ENCODE results near the gene ODF2L. TPM values are rescaled to one million over a fixed set of nuclear protein-coding genes. Genes with fewer than 3 reads are reported as not detected.

Gene ODF2L
- total RNA-seq, 1 donor from 2014 or later = 43.9 TPM

DNA sequence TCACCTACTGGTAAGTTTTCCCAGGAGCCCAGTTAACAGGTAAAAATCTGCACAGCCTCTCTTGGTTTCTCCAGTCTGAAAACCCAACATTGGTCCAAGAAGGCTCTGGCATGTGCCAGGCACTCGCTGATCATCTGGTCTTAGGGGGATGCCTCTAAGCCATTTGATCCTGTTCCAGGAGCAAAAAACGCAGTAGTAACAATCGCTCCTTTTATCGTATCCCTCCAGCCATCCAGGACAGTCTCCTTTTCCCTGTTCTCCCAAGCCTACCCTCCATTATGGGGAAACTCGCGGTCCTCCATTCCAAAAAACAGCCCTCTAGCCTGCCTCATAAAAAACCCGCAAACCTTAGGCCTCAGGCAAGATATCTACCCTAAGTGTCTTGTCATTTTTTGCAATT lies 56.2 kb downstream of the ODF2L start:
- Mint-ChIP-seq H3K36me3 (ENCODE audit: low read depth) (peaks cover 6% of the 10 kb centered on the region), H3K27me3 (ENCODE audit: low read depth) (no peaks in the 10 kb centered on the region), H3K27ac (ENCODE audit: unreplicated experiment) (no peak overlapping the region), H3K4me1 (no peaks in the 10 kb centered on the region), H3K4me3 (no peak overlapping the region), H3K9me3 (peaks cover 13% of the 10 kb centered on the region)
- TF ChIP-seq CTCF (conservative IDR thresholded peaks at IDR 0.05) = no peak
- DNase-seq (ENCODE audit: low read depth, low spot score) = no peak

DNA sequence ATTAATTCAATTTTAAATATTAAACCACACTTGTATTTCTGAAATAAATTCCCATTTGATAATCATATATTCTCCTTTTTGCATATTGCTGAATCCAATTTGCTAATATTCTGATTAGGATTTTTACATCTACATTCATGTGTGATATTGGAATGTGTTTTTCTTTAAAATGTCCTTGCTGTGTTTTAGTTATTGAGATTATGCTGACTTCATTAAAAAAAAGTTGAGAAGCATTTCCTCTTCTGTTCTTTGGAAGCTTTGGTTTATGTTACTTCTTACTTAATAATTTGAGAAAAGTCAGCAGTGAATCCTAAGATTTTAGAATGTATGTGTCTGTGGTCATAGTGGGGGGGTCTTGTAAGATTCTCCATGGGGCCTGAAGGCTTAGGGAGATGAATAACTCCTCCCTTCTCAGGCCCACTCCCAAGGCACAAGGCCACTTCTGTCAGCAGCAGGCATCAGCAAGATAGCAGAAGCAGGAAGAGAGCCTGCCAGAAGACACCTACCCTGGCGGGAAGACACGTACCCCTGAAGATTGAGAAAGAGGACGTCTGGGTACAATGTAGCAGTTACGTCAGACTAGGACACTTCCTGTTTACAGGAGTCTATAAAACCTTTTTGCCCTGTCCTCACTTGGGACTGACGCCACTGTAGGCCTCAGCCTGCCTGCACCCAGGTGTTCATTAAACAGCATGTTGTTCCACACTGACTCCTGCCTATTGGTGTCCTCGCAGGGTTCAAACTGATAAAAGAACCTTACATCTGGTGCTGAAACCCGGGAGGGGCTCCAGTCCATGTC lies 56.9 kb downstream of the ODF2L start:
- no peak for TF ChIP-seq CTCF (conservative IDR thresholded peaks at IDR 0.05)
- DNase-seq (ENCODE audit: low read depth, low spot score) = no peak
- H3K4me1 Mint-ChIP-seq = no peaks in the 10 kb centered on the region
- peaks cover 5% of the 10 kb centered on the region for H3K36me3 Mint-ChIP-seq (ENCODE audit: low read depth)
- peaks cover 11% of the 10 kb centered on the region for H3K9me3 Mint-ChIP-seq
- H3K27ac Mint-ChIP-seq (ENCODE audit: unreplicated experiment) = no peak overlapping the region
- H3K27me3 Mint-ChIP-seq (ENCODE audit: low read depth) = no peaks in the 10 kb centered on the region
- H3K4me3 Mint-ChIP-seq = no peak overlapping the region

DNA sequence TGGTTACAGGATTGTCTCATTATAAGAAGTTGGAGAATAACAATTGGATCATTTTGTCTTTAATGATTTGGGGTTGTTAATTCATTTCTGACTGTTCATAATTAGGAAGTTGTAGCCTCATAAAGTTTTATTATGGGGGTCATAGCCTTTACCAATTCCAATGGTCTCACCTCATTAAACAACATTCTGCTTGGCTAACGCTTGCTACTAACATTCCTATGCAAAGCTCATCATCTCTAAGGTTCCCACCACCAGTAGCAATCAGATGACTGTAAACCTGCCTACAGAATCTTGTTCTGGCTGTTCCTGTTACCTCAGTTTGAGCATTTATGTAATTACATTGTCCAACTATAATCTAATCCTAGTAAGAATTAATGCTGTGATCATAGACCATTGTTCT lies 60.2 kb downstream of the ODF2L start:
- no peak for TF ChIP-seq CTCF (conservative IDR thresholded peaks at IDR 0.05)
- Mint-ChIP-seq H3K9me3 (no peaks in the 10 kb centered on the region), H3K36me3 (ENCODE audit: low read depth) (no peaks in the 10 kb centered on the region), H3K4me1 (no peaks in the 10 kb centered on the region), H3K4me3 (no peak overlapping the region), H3K27ac (ENCODE audit: unreplicated experiment) (no peak overlapping the region), H3K27me3 (ENCODE audit: low read depth) (no peaks in the 10 kb centered on the region)
- DNase-seq (ENCODE audit: low read depth, low spot score) = no peak

DNA sequence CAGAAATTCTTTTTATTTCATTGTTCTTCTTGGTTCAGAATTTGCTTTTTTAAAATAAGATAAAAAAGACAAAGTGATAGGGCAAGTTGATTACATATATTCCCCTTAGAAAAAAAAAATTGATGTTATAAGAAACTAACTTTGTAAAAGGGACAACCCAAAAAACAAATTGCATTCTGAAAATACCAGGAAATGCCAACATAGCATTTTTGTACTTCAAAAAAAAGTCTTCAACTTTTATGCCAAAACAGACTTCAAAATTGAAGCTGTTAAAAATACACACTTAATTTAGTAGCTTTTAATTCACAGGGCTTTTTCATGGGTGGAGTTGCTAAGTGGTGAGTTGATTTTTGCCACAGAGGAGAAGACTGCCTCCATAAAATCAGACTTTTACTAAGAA lies 70.9 kb downstream of the ODF2L start:
- Mint-ChIP-seq H3K36me3 (ENCODE audit: low read depth) (peaks cover 1% of the 10 kb centered on the region), H3K9me3 (peaks cover 5% of the 10 kb centered on the region), H3K4me3 (no peak overlapping the region), H3K27me3 (ENCODE audit: low read depth) (no peaks in the 10 kb centered on the region), H3K27ac (ENCODE audit: unreplicated experiment) (no peak overlapping the region), H3K4me1 (no peaks in the 10 kb centered on the region)
- TF ChIP-seq CTCF (conservative IDR thresholded peaks at IDR 0.05) = no peak
- no peak for DNase-seq (ENCODE audit: low read depth, low spot score)

- no peak for DNase-seq (ENCODE audit: low read depth, low spot score)
- Mint-ChIP-seq H3K36me3 (ENCODE audit: low read depth) (no peaks in the 10 kb centered on the region), H3K27me3 (ENCODE audit: low read depth) (no peaks in the 10 kb centered on the region), H3K27ac (ENCODE audit: unreplicated experiment) (no peak overlapping the region), H3K4me1 (no peaks in the 10 kb centered on the region), H3K4me3 (no peak overlapping the region), H3K9me3 (no peaks in the 10 kb centered on the region)
- no peak for TF ChIP-seq CTCF (conservative IDR thresholded peaks at IDR 0.05)
Measured at GRCh38 chr1:86324130-86324822, 71.8 kb downstream of the ODF2L start.

Measured in neural crest cell (in vitro differentiated cells).